HCT116 (cell line): ENCODE results near the gene PDZRN4. TPM values are rescaled to one million over a fixed set of nuclear protein-coding genes. Genes with fewer than 3 reads are reported as not detected.

Experiments
- ATAC-seq: fragments of 200-7000 bp; cut with Tn5 transposase; 2 replicates; pipeline ENCODE4 v1.9.1; 2020; ENCODE audit warnings: mild to moderate bottlenecking, moderate library complexity
- BruUV-seq: library from RNA; stranded (reverse); fragments of 400-500 nt; replicated peaks from 2 replicates; lab custom pipeline; 2021; lab: Mats Ljungman, UMichigan
- CTCF ChIA-PET: fragments of 300-600 bp; sonication (Branson Sonifier 250); formaldehyde crosslinking; loops from one replicate; lab custom pipeline; 2021; ENCODE audit warnings: antibody characterized with exemption; lab: Charles Lee
- POLR2A ChIA-PET: fragments of 300-600, 350-600 bp; sonication (Branson Sonifier 250); formaldehyde crosslinking; loops from one replicate; lab custom pipeline; 2021; ENCODE audit warnings: antibody characterized with exemption; lab: Charles Lee
- RAD21 ChIA-PET, 2 experiments: fragments of 300-600 bp; sonication (Branson Sonifier 250); formaldehyde crosslinking; loops; one replicate each; lab custom pipeline; 2023; ENCODE audit warnings: low total read pairs in 2 of 2; ENCODE audit not compliant: uncharacterized antibody in 2 of 2, unreplicated experiment in 2 of 2, low non-redundant PET in 1 of 2; lab: Charles Lee
- DNase-seq: peaks from one replicate; pipeline ENCODE4 v3.0.0-alpha.2; 2010; ENCODE audit warnings: low read depth, low spot score
- H2AFZ ChIP-seq: fragments of 200-600 bp; shearing (Covaris generic), sonication (generic); 2 replicates; pipeline ENCODE4 v1.6.1; 2017; ENCODE audit warnings: low read depth, mixed run types, mixed read lengths, antibody characterized with exemption, low read length; ENCODE audit not compliant: poor library complexity, severe bottlenecking
- H3K27ac ChIP-seq: 2 replicates; pipeline ENCODE4 v1.5.1; 2012; ENCODE audit warnings: low read depth, low read length
- H3K27me3 ChIP-seq: fragments of 200-600 bp; sonication (generic); 2 replicates; pipeline ENCODE4 v1.6.1; 2016; ENCODE audit warnings: mixed run types, low read length, mixed read lengths; ENCODE audit not compliant: insufficient read depth
- H3K36me3 ChIP-seq, 2 experiments: fragments of 200-500 bp in 1 of 2; fragments of 200-600 bp in 1 of 2; sonication (Bioruptor generic) in 1 of 2; sonication (generic) in 1 of 2; 2 replicates each; pipeline versions ENCODE4 v1.5.1 to v1.6.1; 2014 to 2016; ENCODE audit warnings: low read length in 2 of 2, inconsistent platforms in 1 of 2, mixed read lengths in 1 of 2, mixed run types in 1 of 2; ENCODE audit not compliant: insufficient read depth in 2 of 2, control insufficient read depth in 1 of 2
- H3K4me1 ChIP-seq, 2 experiments: fragments of 200-600 bp in 1 of 2; sonication (generic) in 1 of 2; 2 replicates each; pipeline versions ENCODE4 v1.5.1 to v1.6.1; 2012 to 2017; ENCODE audit warnings: low read length in 2 of 2, inconsistent platforms in 1 of 2, mild to moderate bottlenecking in 1 of 2, mixed read lengths in 1 of 2, mixed run types in 1 of 2, moderate library complexity in 1 of 2; ENCODE audit not compliant: insufficient read depth in 2 of 2, control insufficient read depth in 1 of 2
- H3K4me2 ChIP-seq: fragments of 200-600 bp; sonication (generic); 2 replicates; pipeline ENCODE4 v1.6.1; 2017; ENCODE audit warnings: mixed run types, low read length, mixed read lengths
- H3K4me3 ChIP-seq, 2 experiments: fragments of 200-600 bp in 1 of 2; sonication (generic) in 1 of 2; replicated peaks in 1 of 2; 2 replicates each; pipeline ENCODE4 v1.5.1; 2011 to 2016; ENCODE audit warnings: low read length in 2 of 2, control low read depth in 1 of 2, low read depth in 1 of 2, mild to moderate bottlenecking in 1 of 2, mixed read lengths in 1 of 2, mixed run types in 1 of 2
- H3K79me2 ChIP-seq: fragments of 200-600 bp; sonication (generic); 2 replicates; pipeline ENCODE4 v1.6.1; 2017; ENCODE audit warnings: mild to moderate bottlenecking, mixed run types, low read length, moderate library complexity, mixed read lengths; ENCODE audit not compliant: insufficient read depth
- H3K9ac ChIP-seq: fragments of 200-600 bp; sonication (generic); 2 replicates; pipeline ENCODE4 v1.6.1; 2016; ENCODE audit warnings: low read length, mixed read lengths
- H3K9me2 ChIP-seq: fragments of 200-600 bp; sonication (generic), shearing (Covaris generic); 2 replicates; pipeline ENCODE4 v1.6.1; 2017; ENCODE audit warnings: mixed run types, mild to moderate bottlenecking, moderate library complexity; ENCODE audit not compliant: insufficient read depth
- H3K9me3 ChIP-seq, 2 experiments: fragments of 200-500 bp in 1 of 2; fragments of 200-600 bp in 1 of 2; sonication (Bioruptor generic) in 1 of 2; sonication (generic) in 1 of 2; 2 replicates each; pipeline ENCODE4 v1.6.1; 2014 to 2017; ENCODE audit warnings: low read length in 2 of 2, mixed read lengths in 2 of 2, inconsistent platforms in 1 of 2, low read depth in 1 of 2, mild to moderate bottlenecking in 1 of 2, mixed run types in 1 of 2, moderate library complexity in 1 of 2; ENCODE audit not compliant: control insufficient read depth in 1 of 2, insufficient read depth in 1 of 2
- H4K20me1 ChIP-seq: fragments of 200-600 bp; sonication (generic), shearing (Covaris generic); 2 replicates; pipeline ENCODE4 v1.6.1; 2017; ENCODE audit warnings: mixed run types, mild to moderate bottlenecking, moderate library complexity; ENCODE audit not compliant: insufficient read depth
- CBX3 ChIP-seq: IDR thresholded peaks from 2 replicates; pipeline ENCODE4 v1.6.1; 2012; ENCODE audit warnings: low read depth
- ELF1 ChIP-seq: IDR thresholded peaks from 2 replicates; pipeline ENCODE4 v1.6.1; 2012; ENCODE audit warnings: low read depth, borderline replicate concordance
- EZH2 ChIP-seq: fragments of 200-600 bp; sonication (generic); IDR thresholded peaks from 2 replicates; pipeline ENCODE4 v1.6.1; 2017; ENCODE audit warnings: antibody characterized with exemption, mixed run types
- FOSL1 ChIP-seq: IDR thresholded peaks from 2 replicates; pipeline ENCODE4 v1.6.1; 2012; ENCODE audit warnings: low read depth
- JUND ChIP-seq: IDR thresholded peaks from 2 replicates; pipeline ENCODE4 v1.6.1; 2012
- MAX ChIP-seq: IDR thresholded peaks from 2 replicates; pipeline ENCODE4 v1.6.1; 2012
- POLR2AphosphoS5 ChIP-seq: IDR thresholded peaks from 2 replicates; pipeline ENCODE4 v1.6.1; 2011; ENCODE audit warnings: mild to moderate bottlenecking, low read depth, low read length, moderate library complexity
- RAD21 ChIP-seq: IDR thresholded peaks from 2 replicates; pipeline ENCODE4 v1.6.1; 2012; ENCODE audit warnings: low read depth, mild to moderate bottlenecking
- REST ChIP-seq: IDR thresholded peaks from 2 replicates; pipeline ENCODE4 v1.6.1; 2012; ENCODE audit warnings: low read depth
- SIN3A ChIP-seq: IDR thresholded peaks from 2 replicates; pipeline ENCODE4 v1.6.1; 2012; ENCODE audit warnings: low read depth
- SP1 ChIP-seq: IDR thresholded peaks from 2 replicates; pipeline ENCODE4 v1.6.1; 2012; ENCODE audit warnings: low read depth
- ZBTB33 ChIP-seq: IDR thresholded peaks from 2 replicates; pipeline ENCODE4 v1.6.1; 2011; ENCODE audit warnings: mild to moderate bottlenecking, low read length, moderate library complexity; ENCODE audit not compliant: insufficient replicate concordance; ENCODE audit errors: extremely low read depth
- intact Hi-C: fragments of 100-400 bp; cut with micrococcal nuclease; formaldehyde crosslinking; loops from 2 replicates; pipeline ENCODE4 v1.10.0; 2022
- total RNA-seq: library from RNA; stranded (reverse); gene quantifications from one replicate; pipeline ENCODE4 v1.2.1, GENCODE V29; 2021; ENCODE audit not compliant: unreplicated experiment

The PDZRN4 gene
- total RNA-seq, 1 experiment from 2014 or later, result not detected

GRCh38 chr12:41212625-41213024 lies 24.5 kb downstream of the PDZRN4 start:
- H3K9me2 ChIP-seq, result no peaks in the 10 kb centered on the region
- CTCF ChIA-PET, result no interaction called here
- no peaks in the 10 kb centered on the region for H3K79me2 ChIP-seq
- no peak for ATAC-seq
- H3K9ac ChIP-seq, result no peak overlapping the region
- no peak overlapping the region for H3K4me2 ChIP-seq
- H3K27ac ChIP-seq, result no peak overlapping the region
- no peak overlapping the region for H2AFZ ChIP-seq
- H3K4me3 ChIP-seq, result no peak overlapping the region
- RAD21 ChIA-PET, result no interaction called here
- BruUV-seq, result no TSS peak
- TF ChIP-seq ELF1 (no peak), SP1 (no peak), CBX3 (no peak), SIN3A (no peak), FOSL1 (no peak), JUND (no peak), RAD21 (no peak), EZH2 (no peak), ZBTB33 (no peak), MAX (no peak), POLR2AphosphoS5 (no peak), REST (no peak)
- no peaks in the 10 kb centered on the region for H3K9me3 ChIP-seq
- no peaks in the 10 kb centered on the region for H3K27me3 ChIP-seq
- H3K4me1 ChIP-seq, result no peaks in the 10 kb centered on the region
- H4K20me1 ChIP-seq, result no peaks in the 10 kb centered on the region
- POLR2A ChIA-PET, result no interaction called here
- intact Hi-C loops, result no loop called here
- no peaks in the 10 kb centered on the region for H3K36me3 ChIP-seq
- DNase-seq, result no peak
